Measurements from ENCODE around the gene FGFBP1.

DNA sequence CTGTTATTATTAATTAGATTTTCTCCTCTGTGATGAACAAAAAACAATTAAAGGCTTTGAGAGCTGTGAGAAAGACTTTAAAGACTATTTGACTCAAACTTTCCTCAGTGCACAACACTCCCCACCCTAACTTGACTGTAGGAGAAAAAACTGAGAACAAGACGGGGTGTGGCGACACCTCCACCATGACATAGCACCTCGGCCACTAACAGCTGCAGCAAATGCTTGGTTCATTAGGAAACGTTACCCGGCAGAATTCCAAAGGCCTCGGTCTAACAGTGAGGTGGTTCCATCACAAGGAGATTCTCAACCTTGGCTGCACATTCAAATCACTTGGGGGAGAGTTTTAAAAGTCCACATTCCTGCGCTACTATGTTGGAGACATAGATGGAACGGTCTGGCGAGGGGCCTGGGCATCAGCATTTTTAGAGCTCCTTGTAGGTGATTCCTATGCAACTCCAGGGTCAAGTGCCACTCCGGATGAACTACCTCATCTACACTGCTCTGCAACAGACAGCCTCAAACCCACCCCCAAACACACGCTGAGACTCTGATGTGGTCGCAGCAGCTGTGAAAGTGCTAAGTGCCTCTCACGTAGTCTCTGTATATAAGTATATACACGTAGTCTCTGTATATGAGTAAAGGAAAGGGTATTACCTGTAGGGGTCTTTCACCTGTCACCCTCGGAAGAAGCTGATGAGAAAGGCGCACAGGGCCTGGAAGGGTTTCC is 23.4 kb upstream of the FGFBP1 start:
- no peak for TF ChIP-seq CTCF (IDR thresholded peaks at IDR 0.05; ENCODE audit: insufficient read depth, low read length, poor library complexity, severe bottlenecking)
- no peak for TF ChIP-seq EZH2phosphoT487 (conservative IDR thresholded peaks at IDR 0.05; ENCODE audit: low read length)
